Lung (tissue), 12 donors: ENCODE results near the gene HSF2. TPM values are rescaled to one million over a fixed set of nuclear protein-coding genes. Genes with fewer than 3 reads are reported as not detected.

Source experiments
- ATAC-seq: fragments of 200-7000 bp; cut with Tn5 transposase; one replicate; pipeline ENCODE4 v1.9.1; 2020; ENCODE audit warnings: moderate number of reproducible peaks; ENCODE audit not compliant: insufficient read depth, low FRiP score
- DNase-seq, 3 donors: peaks; one replicate each; pipeline ENCODE4 v3.0.0-alpha.2; 2013 to 2017
- H3K27ac ChIP-seq, 2 donors: one replicate each; pipeline ENCODE4 v1.5.1; 2013; ENCODE audit warnings: mild to moderate bottlenecking in 2 of 2, moderate library complexity in 2 of 2, control low read depth in 1 of 2, inconsistent platforms in 1 of 2, low read depth in 1 of 2, low read length in 1 of 2
- H3K27me3 ChIP-seq, 3 donors: one replicate each; pipeline ENCODE4 v1.5.1; 2013; ENCODE audit warnings: low read length in 2 of 3; ENCODE audit not compliant: control insufficient read depth in 3 of 3, insufficient read depth in 3 of 3
- H3K36me3 ChIP-seq, 4 donors: one replicate each; pipeline ENCODE4 v1.5.1; 2013; ENCODE audit warnings: low read length in 4 of 4, mild to moderate bottlenecking in 1 of 4, moderate library complexity in 1 of 4; ENCODE audit not compliant: control insufficient read depth in 4 of 4, insufficient read depth in 4 of 4
- H3K4me1 ChIP-seq, 5 donors: one replicate each; pipeline ENCODE4 v1.5.1; 2013; ENCODE audit warnings: low read length in 5 of 5, mild to moderate bottlenecking in 2 of 5, moderate library complexity in 1 of 5; ENCODE audit not compliant: control insufficient read depth in 5 of 5, insufficient read depth in 5 of 5
- H3K4me3 ChIP-seq: one replicate; pipeline ENCODE4 v1.5.1; 2013; ENCODE audit warnings: mild to moderate bottlenecking, control low read depth, moderate library complexity
- H3K9ac ChIP-seq, 2 donors: one replicate each; pipeline ENCODE4 v1.5.1; 2013; ENCODE audit warnings: low read length in 2 of 2, control low read depth in 1 of 2; ENCODE audit not compliant: insufficient read depth in 1 of 2
- H3K9me3 ChIP-seq, 4 donors: one replicate each; pipeline ENCODE4 v1.5.1; 2013; ENCODE audit warnings: low read length in 3 of 4, mild to moderate bottlenecking in 1 of 4, moderate library complexity in 1 of 4; ENCODE audit not compliant: control insufficient read depth in 4 of 4, insufficient read depth in 3 of 4
- CTCF ChIP-seq: IDR thresholded peaks from 2 replicates; pipeline ENCODE4 v1.5.1; 2012; ENCODE audit warnings: mild to moderate bottlenecking; ENCODE audit errors: control extremely low read depth, extremely low read depth
- WGBS, 2 donors: extraction: QIAGEN DNeasy Blood & Tissue Kit; methylation state at CpG; one replicate each; pipeline ENCODE4 v1.1.7; 2013; 5-methylcytosine and 5-hydroxymethylcytosine counted together
- polyA plus RNA-seq, 2 donors: library from polyadenylated mRNA; stranded (reverse); fragments of 200-250 nt; gene quantifications; one replicate each; pipeline ENCODE4 v1.2.1, GENCODE V29; 2013
- total RNA-seq, 2 donors: library from RNA; depleted of rRNA in 1 of 2; stranded (reverse); fragments of >200 nt in 1 of 2; gene quantifications; one replicate each; pipeline ENCODE4 v1.2.1, GENCODE V29; 2014 to 2021
- donor health status: control.
- donor health status: control.
- donor health status: Bipolar disorder and iron deficiency.
- donor health status: healthy.
- donor health status: DM: yes; HTN: yes; CAD: no.

The HSF2 gene
- total and polyA plus RNA-seq, 4 donors, result 7.0 to 36.8 (median 8.7) TPM

- Histone ChIP-seq H3K9ac (no peak overlapping the region), H3K27ac (no peak overlapping the region), H3K9me3 (no peaks in the 10 kb centered on the region), H3K36me3 (no peaks in the 10 kb centered on the region), H3K4me1 (peaks cover 0 to 37% (median 9%) of the 10 kb centered on the region in 5 donors), H3K27me3 (no peaks in the 10 kb centered on the region), H3K4me3 (no peak overlapping the region)
- WGBS, 2 donors, result 88 to 95% methylated on average over 1 of the region's 1 CpG
- TF ChIP-seq CTCF, result no peak
- ATAC-seq (no peak), DNase-seq (no peak)
These were observed 6.0 kb downstream of the HSF2 start for GRCh38 chr6:122405417-122405816.

- Histone ChIP-seq H3K4me1 (peaks cover 0 to 34% (median 1%) of the 10 kb centered on the region in 5 donors), H3K27ac (no peak overlapping the region), H3K9ac (no peak overlapping the region), H3K4me3 (no peak overlapping the region), H3K36me3 (no peaks in the 10 kb centered on the region), H3K9me3 (no peaks in the 10 kb centered on the region), H3K27me3 (no peaks in the 10 kb centered on the region)
- 95 to 99% methylated on average over 1 of the region's 1 CpG for whole genome bisulfite sequencing, 2 donors
- DNase-seq (no peak), ATAC-seq (no peak)
- TF ChIP-seq CTCF, result no peak
These were observed 6.7 kb downstream of the HSF2 start for GRCh38 chr6:122406187-122406586.

DNA sequence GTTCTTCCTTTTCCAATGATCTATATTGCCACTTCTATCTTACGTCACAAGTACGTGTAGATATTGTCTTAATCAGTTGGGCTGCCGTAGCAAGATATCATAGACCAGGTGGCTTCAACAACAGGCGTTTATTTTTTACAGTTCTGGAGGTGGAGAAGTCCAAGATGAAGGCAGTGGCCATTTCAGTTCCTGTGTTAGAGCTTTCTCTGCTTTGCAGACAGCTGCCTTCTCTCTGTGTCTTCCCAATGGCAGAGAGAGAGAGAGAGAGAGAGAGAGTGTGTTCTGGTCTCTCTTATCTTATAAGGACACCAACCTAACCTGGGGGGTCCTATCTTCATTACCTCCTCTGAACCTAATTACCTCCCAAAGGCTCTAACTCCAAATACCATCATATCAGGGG is 8.3 kb downstream of the HSF2 start:
- TF ChIP-seq CTCF, result no peak
- no peaks in the 10 kb centered on the region for H3K36me3 ChIP-seq
- no peak overlapping the region for H3K4me3 ChIP-seq
- no peak for ATAC-seq
- H3K27ac ChIP-seq, result no peak overlapping the region
- 72 to 96% methylated on average over 4 of the region's 4 CpGs for WGBS, 2 donors
- H3K27me3 ChIP-seq, result no peaks in the 10 kb centered on the region
- DNase-seq, result no peak
- peaks cover 0 to 29% (median 0%) of the 10 kb centered on the region in 5 donors for H3K4me1 ChIP-seq
- no peak overlapping the region for H3K9ac ChIP-seq
- H3K9me3 ChIP-seq, result no peaks in the 10 kb centered on the region

GRCh38 chr6:122408240-122408639 is 8.8 kb downstream of the HSF2 start:
- H3K36me3 ChIP-seq, result peaks cover 0 to 2% (median 0%) of the 10 kb centered on the region in 4 donors
- peaks cover 0 to 27% (median 0%) of the 10 kb centered on the region in 5 donors for H3K4me1 ChIP-seq
- no peak overlapping the region for H3K9ac ChIP-seq
- no peak for DNase-seq
- H3K27me3 ChIP-seq, result no peaks in the 10 kb centered on the region
- ATAC-seq, result no peak
- no peaks in the 10 kb centered on the region for H3K9me3 ChIP-seq
- TF ChIP-seq CTCF, result no peak
- no peak overlapping the region for H3K27ac ChIP-seq
- WGBS, 2 donors, result 88 to 98% methylated on average over 1 of the region's 1 CpG
- no peak overlapping the region for H3K4me3 ChIP-seq
